HUES6 (cell line): ENCODE data around the gene FARP1.

ENCODE experiments used
- H3K27ac ChIP-seq: 2 replicates; pipeline ENCODE4 v1.7.0; 2013; ENCODE audit warnings: low read depth, mild to moderate bottlenecking, low read length, inconsistent platforms
- H3K27me3 ChIP-seq: 2 replicates; pipeline ENCODE4 v1.6.1; 2013; ENCODE audit warnings: low read length; ENCODE audit not compliant: control insufficient read depth, insufficient read depth
- H3K36me3 ChIP-seq: 2 replicates; pipeline ENCODE4 v1.6.1; 2013; ENCODE audit warnings: low read length; ENCODE audit not compliant: control insufficient read depth, insufficient read depth
- H3K4me1 ChIP-seq: 2 replicates; pipeline ENCODE4 v1.6.1; 2013; ENCODE audit warnings: low read length; ENCODE audit not compliant: control insufficient read depth, insufficient read depth
- H3K4me3 ChIP-seq: 2 replicates; pipeline ENCODE4 v1.5.1; 2013; ENCODE audit warnings: low read depth, low read length
- H3K9ac ChIP-seq: one replicate; pipeline ENCODE4 v1.6.1; 2013; ENCODE audit warnings: mild to moderate bottlenecking, low read length
- H3K9me3 ChIP-seq: 2 replicates; pipeline ENCODE4 v1.6.1; 2013; ENCODE audit warnings: low read depth, low read length; ENCODE audit not compliant: control insufficient read depth, insufficient read depth

The FARP1 gene

DNA sequence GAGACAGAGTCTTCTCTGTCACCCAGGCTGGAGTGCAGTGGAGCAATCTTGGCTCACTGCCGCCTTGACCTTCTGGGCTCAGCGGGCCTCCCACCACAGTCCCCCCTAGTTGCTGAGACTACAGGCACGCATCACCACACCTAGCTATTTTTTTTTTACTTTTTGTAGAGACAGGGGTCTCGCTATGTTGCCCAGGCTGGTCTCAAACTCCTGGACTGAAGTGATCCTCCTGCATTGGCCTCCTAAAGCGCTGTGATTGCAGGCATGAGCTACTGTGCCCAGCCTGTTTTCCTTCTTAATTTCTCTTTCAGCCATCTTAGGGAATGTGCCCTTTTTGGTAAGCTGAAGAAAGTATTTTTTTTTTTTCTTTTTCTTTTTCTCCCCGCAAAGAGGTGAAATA, 76.8 kb downstream of the FARP1 start:
- Histone ChIP-seq H3K36me3 (no peaks in the 10 kb centered on the region), H3K9me3 (no peaks in the 10 kb centered on the region), H3K4me3 (no peak overlapping the region), H3K27me3 (no peaks in the 10 kb centered on the region), H3K27ac (no peak overlapping the region), H3K9ac (no peak overlapping the region), H3K4me1 (peaks cover 9% of the 10 kb centered on the region; the same call in 1 of the 2 replicates)

- H3K27ac ChIP-seq: no peak overlapping the region
- H3K27me3 ChIP-seq: no peaks in the 10 kb centered on the region
- no peaks in the 10 kb centered on the region for H3K9me3 ChIP-seq
- H3K9ac ChIP-seq: no peak overlapping the region
- no peak overlapping the region for H3K4me3 ChIP-seq
- H3K36me3 ChIP-seq: peaks cover 3% of the 10 kb centered on the region
- peaks cover 9% of the 10 kb centered on the region; the same call in 1 of the 2 replicates for H3K4me1 ChIP-seq
These were observed 77.4 kb downstream of the FARP1 start for GRCh38 chr13:98220271-98220791.

DNA sequence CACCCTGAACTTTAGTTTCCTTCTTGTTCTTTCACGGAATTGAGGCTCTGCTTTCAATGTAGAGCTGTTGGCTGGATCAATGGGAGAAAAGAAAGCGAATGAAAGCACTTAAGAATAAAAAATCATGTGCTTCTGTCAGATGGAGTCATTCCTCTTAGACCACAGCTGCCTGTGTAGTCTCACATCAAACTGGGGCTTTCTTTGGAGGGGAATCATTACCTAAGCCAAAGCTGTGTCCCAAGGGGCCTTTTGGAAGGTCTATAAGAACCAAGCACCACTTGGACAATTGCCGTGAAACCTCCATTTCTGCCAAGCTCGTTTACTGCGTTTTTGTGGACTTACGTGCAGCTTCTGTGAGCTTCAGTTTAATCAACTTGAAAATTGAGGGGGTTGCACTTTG, 78.3 kb downstream of the FARP1 start:
- H3K9ac ChIP-seq: no peak overlapping the region
- H3K9me3 ChIP-seq: no peaks in the 10 kb centered on the region
- H3K4me3 ChIP-seq: no peak overlapping the region
- H3K36me3 ChIP-seq: peaks cover 5% of the 10 kb centered on the region
- no peaks in the 10 kb centered on the region for H3K27me3 ChIP-seq
- H3K27ac ChIP-seq: no peak overlapping the region
- H3K4me1 ChIP-seq: peaks cover 9% of the 10 kb centered on the region; the same call in 1 of the 2 replicates

- peaks cover 9% of the 10 kb centered on the region; the same call in 1 of the 2 replicates for H3K4me1 ChIP-seq
- H3K4me3 ChIP-seq: no peak overlapping the region
- no peaks in the 10 kb centered on the region for H3K9me3 ChIP-seq
- no peaks in the 10 kb centered on the region for H3K27me3 ChIP-seq
- H3K27ac ChIP-seq: no peak overlapping the region
- peaks cover 5% of the 10 kb centered on the region for H3K36me3 ChIP-seq
- no peak overlapping the region for H3K9ac ChIP-seq
These were observed 79.2 kb downstream of the FARP1 start for GRCh38 chr13:98222081-98222554.

DNA sequence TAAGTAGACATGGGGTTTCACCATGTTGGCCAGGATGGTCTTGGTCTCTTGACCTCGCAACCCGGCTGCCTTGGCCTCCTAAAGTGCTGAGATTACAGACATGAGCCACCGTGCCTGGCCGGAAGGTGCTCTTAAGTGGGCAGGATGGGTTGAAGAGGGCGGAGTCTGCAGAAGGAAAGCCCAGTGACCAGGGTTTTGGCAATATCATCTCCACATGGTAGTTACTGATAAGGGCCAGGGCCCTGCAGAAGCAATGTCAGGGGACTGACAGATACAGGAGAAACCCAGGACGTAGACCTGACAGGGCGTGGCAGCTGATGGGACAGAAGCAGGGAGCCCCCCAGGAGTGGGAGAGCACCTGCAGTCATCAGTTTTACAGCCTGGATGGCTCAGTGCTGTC, 79.9 kb downstream of the FARP1 start:
- Histone ChIP-seq H3K36me3 (peaks cover 5% of the 10 kb centered on the region), H3K9me3 (no peaks in the 10 kb centered on the region; the same call in 1 of the 2 replicates), H3K4me3 (no peak overlapping the region), H3K27me3 (no peaks in the 10 kb centered on the region), H3K27ac (no peak overlapping the region), H3K4me1 (peaks cover 3% of the 10 kb centered on the region; the same call in 1 of the 2 replicates), H3K9ac (no peak overlapping the region)

DNA sequence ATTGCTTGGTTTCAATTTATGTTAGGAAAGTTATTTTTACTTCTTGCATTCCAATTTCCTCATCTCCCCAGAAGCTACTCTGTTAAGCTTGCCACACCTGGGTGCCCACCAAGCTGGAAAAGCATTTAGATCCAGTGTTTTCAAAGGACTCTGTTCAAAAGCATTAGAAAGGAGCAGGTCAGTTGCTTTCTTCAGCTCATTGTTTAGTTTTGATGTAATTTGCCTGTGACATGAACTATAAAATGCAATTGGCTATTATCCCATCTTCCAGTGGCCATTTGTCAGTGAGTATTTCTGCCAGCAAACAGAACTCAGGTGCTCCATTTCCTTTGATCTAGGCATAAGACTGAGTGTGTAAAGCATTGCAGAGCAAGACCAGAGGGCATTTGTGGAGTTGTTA, 80.8 kb downstream of the FARP1 start:
- Histone ChIP-seq H3K9me3 (no peaks in the 10 kb centered on the region; the same call in 1 of the 2 replicates), H3K4me1 (no peaks in the 10 kb centered on the region; the same call in 1 of the 2 replicates), H3K9ac (no peak overlapping the region), H3K27ac (no peak overlapping the region), H3K36me3 (peaks cover 5% of the 10 kb centered on the region), H3K27me3 (no peaks in the 10 kb centered on the region), H3K4me3 (no peak overlapping the region)

GRCh38 chr13:98224557-98224956, 81.7 kb downstream of the FARP1 start:
- Histone ChIP-seq H3K4me1 (no peaks in the 10 kb centered on the region; the same call in 1 of the 2 replicates), H3K27ac (no peak overlapping the region), H3K4me3 (no peak overlapping the region), H3K9me3 (no peaks in the 10 kb centered on the region; the same call in 1 of the 2 replicates), H3K36me3 (peaks cover 5% of the 10 kb centered on the region), H3K27me3 (no peaks in the 10 kb centered on the region), H3K9ac (no peak overlapping the region)

GRCh38 chr13:98225036-98225940, 82.4 kb downstream of the FARP1 start:
- Histone ChIP-seq H3K27me3 (no peaks in the 10 kb centered on the region), H3K4me1 (no peaks in the 10 kb centered on the region; the same call in 1 of the 2 replicates), H3K36me3 (peaks cover 5% of the 10 kb centered on the region), H3K27ac (no peak overlapping the region), H3K4me3 (no peak overlapping the region), H3K9me3 (peaks cover 2% of the 10 kb centered on the region; the same call in 1 of the 2 replicates), H3K9ac (no peak overlapping the region)

GRCh38 chr13:98226496-98226895, 83.6 kb downstream of the FARP1 start:
- H3K27ac ChIP-seq: no peak overlapping the region
- peaks cover 11% of the 10 kb centered on the region for H3K36me3 ChIP-seq
- no peak overlapping the region for H3K9ac ChIP-seq
- no peak overlapping the region for H3K4me3 ChIP-seq
- peaks cover 11% of the 10 kb centered on the region; the same call in 1 of the 2 replicates for H3K9me3 ChIP-seq
- no peaks in the 10 kb centered on the region for H3K27me3 ChIP-seq
- no peaks in the 10 kb centered on the region; the same call in 1 of the 2 replicates for H3K4me1 ChIP-seq

DNA sequence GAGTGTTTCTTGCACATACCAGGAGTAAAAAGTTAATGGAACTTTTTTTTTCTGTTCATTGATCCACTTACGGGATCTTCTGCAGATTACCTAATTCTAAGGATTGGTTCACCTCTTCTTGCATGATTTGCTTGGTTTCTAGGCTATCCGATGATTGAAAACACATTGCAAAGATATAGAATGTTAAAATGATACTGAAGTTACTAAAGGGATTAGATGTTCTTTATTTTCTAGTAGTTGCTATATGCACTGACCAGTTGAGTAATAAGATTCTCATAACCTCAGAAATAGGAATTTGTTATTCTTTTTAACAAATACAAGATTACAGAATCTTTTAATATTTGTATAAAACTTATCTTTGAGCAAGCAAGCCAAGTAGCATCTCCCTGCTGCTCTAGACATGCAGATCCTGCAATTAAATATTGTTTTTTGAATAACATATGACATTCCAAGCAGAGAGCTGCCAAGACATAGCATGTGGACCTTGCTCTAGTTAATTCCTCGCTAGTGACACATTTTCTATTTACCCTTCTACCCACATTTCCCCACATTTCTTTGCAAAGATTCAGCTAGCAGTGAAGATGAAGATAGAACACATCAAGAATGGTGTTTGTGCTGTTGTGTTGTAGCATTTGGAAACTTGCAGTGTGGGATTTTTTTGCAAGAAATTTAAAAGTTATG, 85.9 kb downstream of the FARP1 start:
- Histone ChIP-seq H3K4me3 (no peak overlapping the region), H3K27me3 (no peaks in the 10 kb centered on the region), H3K4me1 (no peaks in the 10 kb centered on the region), H3K9me3 (peaks cover 11% of the 10 kb centered on the region; the same call in 1 of the 2 replicates), H3K9ac (no peak overlapping the region), H3K27ac (no peak overlapping the region), H3K36me3 (peaks cover 11% of the 10 kb centered on the region)
